Fibroblast of lung (primary cell): Measurements from ENCODE around the gene GPAM. TPM values are rescaled to one million over a fixed set of nuclear protein-coding genes. Genes with fewer than 3 reads are reported as not detected.

Experiments
- DNase-seq, 2 donors: peaks; one replicate each; pipeline versions ENCODE4 v3.0.0 to v3.0.0-alpha.2; 2010; ENCODE audit warnings: low read depth in 2 of 2
- H2AFZ ChIP-seq: 2 replicates; pipeline ENCODE4 v1.5.1; 2012; ENCODE audit warnings: low read length, control low read depth, inconsistent platforms
- H3K27ac ChIP-seq: 2 replicates; pipeline ENCODE4 v1.5.1; 2011; ENCODE audit warnings: low read length, control low read depth; ENCODE audit not compliant: insufficient read depth
- H3K27me3 ChIP-seq: 2 replicates; pipeline ENCODE4 v1.5.1; 2011; ENCODE audit warnings: mild to moderate bottlenecking, low read length; ENCODE audit not compliant: control insufficient read depth, insufficient read depth
- H3K36me3 ChIP-seq: 2 replicates; pipeline ENCODE4 v1.5.1; 2011; ENCODE audit warnings: low read length; ENCODE audit not compliant: control insufficient read depth, insufficient read depth
- H3K4me1 ChIP-seq: 2 replicates; pipeline ENCODE4 v1.5.1; 2011; ENCODE audit warnings: low read length; ENCODE audit not compliant: control insufficient read depth, insufficient read depth; ENCODE audit errors: extremely low read depth
- H3K4me2 ChIP-seq: 2 replicates; pipeline ENCODE4 v1.5.1; 2011; ENCODE audit warnings: low read length, control low read depth; ENCODE audit not compliant: insufficient read depth; ENCODE audit errors: extremely low read depth
- H3K4me3 ChIP-seq, 4 experiments: fragments of 200-600 bp in 1 of 4; sonication (generic) in 1 of 4; replicated peaks in 1 of 4; 2 replicates each; pipeline ENCODE4 v1.5.1; 2011 to 2016; ENCODE audit warnings: low read length in 4 of 4, low read depth in 3 of 4, mild to moderate bottlenecking in 3 of 4, control low read depth in 2 of 4, inconsistent platforms in 1 of 4, mixed read lengths in 1 of 4; ENCODE audit not compliant: insufficient read depth in 1 of 4; ENCODE audit errors: control extremely low read depth in 1 of 4
- H3K79me2 ChIP-seq: 2 replicates; pipeline ENCODE4 v1.5.1; 2012; ENCODE audit warnings: mild to moderate bottlenecking, low read length, inconsistent platforms; ENCODE audit not compliant: control insufficient read depth, insufficient read depth
- H3K9ac ChIP-seq: 2 replicates; pipeline ENCODE4 v1.5.1; 2011; ENCODE audit warnings: mild to moderate bottlenecking, low read length, control low read depth; ENCODE audit not compliant: insufficient read depth
- H3K9me3 ChIP-seq: 2 replicates; pipeline ENCODE4 v1.5.1; 2012; ENCODE audit warnings: low read depth, low read length; ENCODE audit not compliant: control insufficient read depth, insufficient read depth
- H4K20me1 ChIP-seq: 2 replicates; pipeline ENCODE4 v1.5.1; 2011; ENCODE audit warnings: low read length; ENCODE audit not compliant: control insufficient read depth, insufficient read depth; ENCODE audit errors: extremely low read depth
- EZH2 ChIP-seq: IDR thresholded peaks from 2 replicates; pipeline ENCODE4 v1.5.1; 2012; ENCODE audit warnings: low read length, control low read depth, mild to moderate bottlenecking; ENCODE audit errors: missing control alignments
- polyA plus RNA-seq, 2 donors: library from polyadenylated mRNA; depleted of rRNA in 1 of 2; stranded (reverse) in 1 of 2; unstranded in 1 of 2; fragments of >200 nt; gene quantifications; 2 replicates each; pipeline ENCODE4 v1.2.1, GENCODE V29; 2011 to 2012; ENCODE audit warnings: missing spikeins in 1 of 2
- total RNA-seq: library from RNA; depleted of rRNA; stranded (reverse); fragments of >200 nt; gene quantifications from 2 replicates; pipeline ENCODE4 v1.2.1, GENCODE V29; 2014
- TF ChIP-seq, protein P1 (sequence below), 2 donors: IDR thresholded peaks in 1 of 2; conservative IDR thresholded peaks in 1 of 2; 1 replicate in 1 of 2; 2 replicates in 1 of 2; pipeline ENCODE4 v1.5.1; 2011 to 2012; ENCODE audit warnings: low read length in 2 of 2, control low read depth in 1 of 2, inconsistent platforms in 1 of 2, low read depth in 1 of 2, mild to moderate bottlenecking in 1 of 2

Gene GPAM
- total and polyA plus RNA-seq, 2 donors (not counting 1 experiment from before 2014, with no cell fraction given), result 10.1 to 17.0 TPM

DNA sequence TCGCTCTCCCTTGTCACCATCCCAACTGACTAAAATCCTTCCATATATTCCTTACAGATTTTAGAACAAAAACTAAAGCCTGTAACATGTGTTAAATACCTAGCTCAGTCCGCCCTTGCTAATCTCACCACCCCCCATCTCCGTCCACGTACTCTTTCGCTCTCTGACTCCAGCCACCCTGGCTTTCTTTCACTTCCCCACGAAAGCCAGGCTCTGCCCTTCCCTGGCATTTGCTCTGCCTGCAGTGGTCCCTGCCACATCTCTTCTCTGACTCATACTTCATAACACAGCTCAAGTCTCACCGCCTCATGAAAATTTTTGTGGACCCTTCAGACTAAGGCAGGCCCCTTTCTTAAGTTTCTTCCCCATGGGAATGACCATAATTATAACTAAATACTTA is 11.7 kb upstream of the GPAM start:
- Histone ChIP-seq H3K9ac (no peak overlapping the region), H3K79me2 (no peaks in the 10 kb centered on the region), H3K27ac (no peak overlapping the region), H3K9me3 (no peaks in the 10 kb centered on the region), H3K27me3 (no peaks in the 10 kb centered on the region), H3K4me2 (no peak overlapping the region), H3K4me3 (no peak overlapping the region), H3K36me3 (no peaks in the 10 kb centered on the region), H3K4me1 (no peaks in the 10 kb centered on the region), H2AFZ (no peak overlapping the region), H4K20me1 (no peaks in the 10 kb centered on the region)
- TF ChIP-seq, protein P1, sequence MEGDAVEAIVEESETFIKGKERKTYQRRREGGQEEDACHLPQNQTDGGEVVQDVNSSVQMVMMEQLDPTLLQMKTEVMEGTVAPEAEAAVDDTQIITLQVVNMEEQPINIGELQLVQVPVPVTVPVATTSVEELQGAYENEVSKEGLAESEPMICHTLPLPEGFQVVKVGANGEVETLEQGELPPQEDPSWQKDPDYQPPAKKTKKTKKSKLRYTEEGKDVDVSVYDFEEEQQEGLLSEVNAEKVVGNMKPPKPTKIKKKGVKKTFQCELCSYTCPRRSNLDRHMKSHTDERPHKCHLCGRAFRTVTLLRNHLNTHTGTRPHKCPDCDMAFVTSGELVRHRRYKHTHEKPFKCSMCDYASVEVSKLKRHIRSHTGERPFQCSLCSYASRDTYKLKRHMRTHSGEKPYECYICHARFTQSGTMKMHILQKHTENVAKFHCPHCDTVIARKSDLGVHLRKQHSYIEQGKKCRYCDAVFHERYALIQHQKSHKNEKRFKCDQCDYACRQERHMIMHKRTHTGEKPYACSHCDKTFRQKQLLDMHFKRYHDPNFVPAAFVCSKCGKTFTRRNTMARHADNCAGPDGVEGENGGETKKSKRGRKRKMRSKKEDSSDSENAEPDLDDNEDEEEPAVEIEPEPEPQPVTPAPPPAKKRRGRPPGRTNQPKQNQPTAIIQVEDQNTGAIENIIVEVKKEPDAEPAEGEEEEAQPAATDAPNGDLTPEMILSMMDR (conservative IDR thresholded peaks at IDR 0.05 in 1 of 2, IDR thresholded peaks at IDR 0.05 in 1 of 2; ENCODE audit: low read depth in 1 of 2, low read length in 2 of 2), result no peak
- no peak for TF ChIP-seq EZH2
- DNase-seq, result no peak

DNA sequence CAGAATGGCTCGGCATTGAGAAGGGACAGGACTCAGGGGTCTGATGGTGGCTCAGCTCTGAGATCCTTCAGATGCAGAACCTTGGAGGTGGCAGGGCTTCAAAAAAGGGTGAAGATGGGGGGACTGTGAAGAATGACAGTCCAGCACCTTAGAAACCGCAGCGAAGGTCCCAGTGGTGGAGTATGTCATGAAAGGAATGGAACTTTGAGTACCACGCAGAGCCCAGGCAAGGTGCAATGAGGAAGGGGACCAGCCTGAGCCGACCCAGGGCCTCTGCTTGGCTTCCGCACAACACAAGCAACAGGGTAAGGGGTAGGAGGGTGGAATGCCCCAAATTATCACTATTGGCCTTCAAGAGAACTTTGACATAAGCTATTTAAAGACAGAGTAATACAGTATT is 8.2 kb upstream of the GPAM start:
- H3K9ac ChIP-seq, result no peak overlapping the region
- DNase-seq, result no peak
- no peak overlapping the region for H2AFZ ChIP-seq
- H3K9me3 ChIP-seq, result no peaks in the 10 kb centered on the region
- TF ChIP-seq, protein P1 (conservative IDR thresholded peaks at IDR 0.05 in 1 of 2, IDR thresholded peaks at IDR 0.05 in 1 of 2; ENCODE audit: low read depth in 1 of 2, low read length in 2 of 2), result no peak
- TF ChIP-seq EZH2, result no peak
- no peaks in the 10 kb centered on the region for H3K27me3 ChIP-seq
- no peak overlapping the region for H3K27ac ChIP-seq
- no peaks in the 10 kb centered on the region for H3K79me2 ChIP-seq
- no peak overlapping the region for H3K4me2 ChIP-seq
- H3K4me1 ChIP-seq, result no peaks in the 10 kb centered on the region
- no peaks in the 10 kb centered on the region for H3K36me3 ChIP-seq
- no peaks in the 10 kb centered on the region for H4K20me1 ChIP-seq
- no peak overlapping the region for H3K4me3 ChIP-seq

DNA sequence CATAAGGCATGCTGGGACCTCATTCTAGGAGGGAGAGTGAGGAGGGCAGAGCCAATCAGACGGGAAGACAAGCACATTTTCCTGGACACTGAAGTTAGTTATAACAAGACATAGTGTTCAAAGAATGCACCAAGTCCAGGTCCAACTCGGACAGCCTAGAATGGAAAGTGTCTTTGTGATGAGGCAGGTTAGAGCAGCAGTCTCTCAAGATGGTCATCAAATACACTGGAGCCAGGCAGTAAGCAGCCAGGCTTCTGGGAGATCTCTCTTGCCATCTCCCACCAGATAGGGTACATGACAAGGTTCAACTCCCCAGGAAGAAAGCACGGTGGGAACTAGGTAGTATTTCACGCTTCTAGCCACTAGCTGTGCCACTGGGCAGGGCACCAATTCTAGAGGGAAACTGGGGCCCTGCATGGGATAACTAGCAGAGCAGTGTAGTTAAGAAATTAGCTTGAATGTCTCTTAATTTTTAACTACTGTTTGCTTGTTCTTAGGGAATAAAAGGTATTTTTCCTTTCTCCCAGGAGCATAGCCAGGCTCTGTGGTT is 7.6 kb upstream of the GPAM start:
- H3K79me2 ChIP-seq, result no peaks in the 10 kb centered on the region
- H3K27me3 ChIP-seq, result no peaks in the 10 kb centered on the region
- no peak for DNase-seq
- no peak overlapping the region for H3K27ac ChIP-seq
- no peaks in the 10 kb centered on the region for H4K20me1 ChIP-seq
- TF ChIP-seq EZH2, result no peak
- TF ChIP-seq, protein P1 (conservative IDR thresholded peaks at IDR 0.05 in 1 of 2, IDR thresholded peaks at IDR 0.05 in 1 of 2; ENCODE audit: low read depth in 1 of 2, low read length in 2 of 2), result no peak
- H3K9me3 ChIP-seq, result no peaks in the 10 kb centered on the region
- no peak overlapping the region for H2AFZ ChIP-seq
- H3K9ac ChIP-seq, result no peak overlapping the region
- H3K4me2 ChIP-seq, result no peak overlapping the region
- no peaks in the 10 kb centered on the region for H3K4me1 ChIP-seq
- no peak overlapping the region for H3K4me3 ChIP-seq
- H3K36me3 ChIP-seq, result no peaks in the 10 kb centered on the region
